Epithelial cell of alveolus of lung (primary cell): ENCODE results near the gene PTHLH. TPM values are rescaled to one million over a fixed set of nuclear protein-coding genes. Genes with fewer than 3 reads are reported as not detected.

Experiments
- total RNA-seq: library from RNA; depleted of rRNA; stranded (reverse); fragments of >200 nt; gene quantifications from 2 replicates; pipeline ENCODE4 v1.2.1, GENCODE V29; 2015

PTHLH gene
- total RNA-seq, result 2.3 and 3.0 TPM in 2 replicates

GRCh38 chr12:27972721-27973120, at the start of gene PTHLH:
TSS of gene PTHLH (minus strand) at chr12:27972733. CDS start at chr12:27969494, 3,239 bp downstream.

Other genes with a start within 250 kb of the PTHLH start
- gene KLHL42, start 192.5 kb downstream of the PTHLH start, total RNA-seq, result 20.8 and 23.9 TPM in 2 replicates
- not detected in 2 replicates for gene MANSC4, start 192.5 kb downstream of the PTHLH start, total RNA-seq
- 5.8 and 13.7 TPM in 2 replicates for gene CCDC91, start 217.7 kb upstream of the PTHLH start, total RNA-seq